ENCODE measurements around the gene CYB561. TPM values are rescaled to one million over a fixed set of nuclear protein-coding genes. Genes with fewer than 3 reads are reported as not detected.

Gene CYB561
- polyA plus RNA-seq, 3 donors = 5.2 to 11.8 (median 8.3) TPM

GRCh38 chr17:63405020-63405419 is 41.1 kb downstream of the CYB561 start:
- H3K4me1 Mint-ChIP-seq = peaks cover 3% of the 10 kb centered on the region
- H3K36me3 Mint-ChIP-seq = peaks cover 6 to 8% of the 10 kb centered on the region in 2 donors
- WGBS (ENCODE audit: insufficient coverage) = 98% methylated on average over 7 of the region's 9 CpGs
- Histone ChIP-seq H3K4me3 (replicated peaks in 1 of 3; ENCODE audit: low read depth in 2 of 3, low read length in 3 of 3) (no peak overlapping the region), H3K9me3 (replicated peaks in 1 of 2; ENCODE audit: control insufficient read depth in 1 of 2, insufficient read depth in 1 of 2, low read length in 2 of 2) (no peaks in the 10 kb centered on the region), H3K4me1 (ENCODE audit: control insufficient read depth in 1 of 2, insufficient read depth in 2 of 2, low read length in 2 of 2) (no peaks in the 10 kb centered on the region), H2AFZ (ENCODE audit: insufficient read depth, low read depth, low read length, poor library complexity, severe bottlenecking) (no peak overlapping the region), H3K27ac (ENCODE audit: low read depth in 1 of 2, low read length in 2 of 2) (no peak overlapping the region), H4K20me1 (ENCODE audit: insufficient read depth, low read length) (no peaks in the 10 kb centered on the region), H3K4me2 (replicated peaks; ENCODE audit: extremely low read depth, low read length, poor library complexity, severe bottlenecking) (no peak overlapping the region), H3K36me3 (replicated peaks in 1 of 2; ENCODE audit: control insufficient read depth in 1 of 2, insufficient read depth in 2 of 2, low read length in 2 of 2) (no peaks in the 10 kb centered on the region), H3K79me2 (ENCODE audit: insufficient read depth, low read length) (no peaks in the 10 kb centered on the region), H3K27me3 (ENCODE audit: control insufficient read depth in 2 of 2, insufficient read depth in 2 of 2, low read length in 2 of 2) (no peaks in the 10 kb centered on the region), H3K9ac (ENCODE audit: insufficient read depth, low read length, poor library complexity, severe bottlenecking) (no peak overlapping the region)
- H3K9me3 Mint-ChIP-seq = peaks cover 0 to 1% (median 0%) of the 10 kb centered on the region in 7 donors
- intact Hi-C loops (cut with micrococcal nuclease) = loop anchor here (5.0 to 10.0 kb wide), 3 partner anchors 290 to 700 kb away; no protein-coding TSS in a partner anchor
- no peak for TF ChIP-seq CTCF (IDR thresholded peaks at IDR 0.05)
- H3K27me3 Mint-ChIP-seq (ENCODE audit: low read depth in 3 of 3) = peaks cover 0 to 1% (median 0%) of the 10 kb centered on the region in 3 donors
- H3K27ac Mint-ChIP-seq = no peak overlapping the region
- H3K4me3 Mint-ChIP-seq = no peak overlapping the region
- no peak for DNase-seq

GRCh38 chr17:63402431-63403212 is 43.5 kb downstream of the CYB561 start:
- Mint-ChIP-seq H3K4me3 (no peak overlapping the region), H3K27ac (no peak overlapping the region), H3K27me3 (ENCODE audit: low read depth in 3 of 3) (peaks cover 0 to 1% (median 0%) of the 10 kb centered on the region in 3 donors), H3K4me1 (peaks cover 13% of the 10 kb centered on the region), H3K36me3 (peaks cover 3 to 6% of the 10 kb centered on the region in 2 donors), H3K9me3 (peaks cover 0 to 1% (median 0%) of the 10 kb centered on the region in 7 donors)
- no peaks in the 10 kb centered on the region for H3K4me1 ChIP-seq (ENCODE audit: control insufficient read depth in 1 of 2, insufficient read depth in 2 of 2, low read length in 2 of 2)
- H3K79me2 ChIP-seq (ENCODE audit: insufficient read depth, low read length) = no peaks in the 10 kb centered on the region
- no peak overlapping the region for H3K4me2 ChIP-seq (replicated peaks; ENCODE audit: extremely low read depth, low read length, poor library complexity, severe bottlenecking)
- 80% methylated on average over 1 of the region's 5 CpGs for WGBS (ENCODE audit: insufficient coverage)
- H2AFZ ChIP-seq (ENCODE audit: insufficient read depth, low read depth, low read length, poor library complexity, severe bottlenecking) = no peak overlapping the region
- H3K4me3 ChIP-seq (replicated peaks in 1 of 3; ENCODE audit: low read depth in 2 of 3, low read length in 3 of 3) = no peak overlapping the region
- no peaks in the 10 kb centered on the region for H3K9me3 ChIP-seq (replicated peaks in 1 of 2; ENCODE audit: control insufficient read depth in 1 of 2, insufficient read depth in 1 of 2, low read length in 2 of 2)
- H3K9ac ChIP-seq (ENCODE audit: insufficient read depth, low read length, poor library complexity, severe bottlenecking) = no peak overlapping the region
- H4K20me1 ChIP-seq (ENCODE audit: insufficient read depth, low read length) = no peaks in the 10 kb centered on the region
- H3K27ac ChIP-seq (ENCODE audit: low read depth in 1 of 2, low read length in 2 of 2) = no peak overlapping the region
- no peaks in the 10 kb centered on the region for H3K36me3 ChIP-seq (replicated peaks in 1 of 2; ENCODE audit: control insufficient read depth in 1 of 2, insufficient read depth in 2 of 2, low read length in 2 of 2)
- no peak for DNase-seq
- intact Hi-C loops (cut with micrococcal nuclease) = loop anchor here (10.0 kb wide), 2 partner anchors 288 to 698 kb away; no protein-coding TSS in a partner anchor
- H3K27me3 ChIP-seq (ENCODE audit: control insufficient read depth in 2 of 2, insufficient read depth in 2 of 2, low read length in 2 of 2) = no peaks in the 10 kb centered on the region
- TF ChIP-seq CTCF (IDR thresholded peaks at IDR 0.05) = no peak
